Osteoblast (primary cell): ENCODE data around the gene SPTLC2. TPM values are rescaled to one million over a fixed set of nuclear protein-coding genes. Genes with fewer than 3 reads are reported as not detected.
"Not testable (repeated sequence)": the region's sequence is repeated elsewhere in the genome, so short reads cannot be mapped to it uniquely, and the experiment has no call there.

Experiments used
- DNase-seq: peaks from one replicate; pipeline ENCODE4 v3.0.0; 2011; ENCODE audit warnings: low spot score, mixed read lengths; ENCODE audit not compliant: insufficient read length; ENCODE audit errors: missing footprints
- H2AFZ ChIP-seq: 2 replicates; pipeline ENCODE4 v1.6.0; 2011; ENCODE audit warnings: mild to moderate bottlenecking, low read length
- H3K27ac ChIP-seq: 2 replicates; pipeline ENCODE4 v1.5.1; 2011; ENCODE audit warnings: mild to moderate bottlenecking, low read depth, low read length, moderate library complexity
- H3K27me3 ChIP-seq: 2 replicates; pipeline ENCODE4 v1.6.0; 2012; ENCODE audit warnings: mild to moderate bottlenecking, control low read depth, inconsistent platforms, low read length, moderate library complexity; ENCODE audit not compliant: insufficient read depth
- H3K36me3 ChIP-seq: 2 replicates; pipeline ENCODE4 v1.5.1; 2011; ENCODE audit warnings: mild to moderate bottlenecking, low read length, control low read depth, moderate library complexity; ENCODE audit not compliant: insufficient read depth
- H3K4me1 ChIP-seq: 2 replicates; pipeline ENCODE4 v1.5.1; 2011; ENCODE audit warnings: mild to moderate bottlenecking, low read length, control low read depth, moderate library complexity; ENCODE audit not compliant: insufficient read depth
- H3K4me2 ChIP-seq: 2 replicates; pipeline ENCODE4 v1.6.0; 2011; ENCODE audit warnings: mild to moderate bottlenecking, low read length; ENCODE audit not compliant: insufficient read depth
- H3K4me3 ChIP-seq: fragments of 200-600 bp; sonication (generic); 3 replicates; pipeline ENCODE4 v1.5.1; 2012; ENCODE audit warnings: mild to moderate bottlenecking, low read length, inconsistent platforms; ENCODE audit not compliant: insufficient read depth
- H3K79me2 ChIP-seq: 2 replicates; pipeline ENCODE4 v1.6.0; 2012; ENCODE audit warnings: mild to moderate bottlenecking, low read length, control low read depth, inconsistent platforms; ENCODE audit not compliant: insufficient read depth
- H3K9me3 ChIP-seq: 2 replicates; pipeline ENCODE4 v1.5.1; 2011; ENCODE audit warnings: low read depth, low read length, control low read depth
- H4K20me1 ChIP-seq: 2 replicates; pipeline ENCODE4 v1.6.0; 2012; ENCODE audit warnings: mild to moderate bottlenecking, low read length, control low read depth; ENCODE audit not compliant: insufficient read depth
- total RNA-seq: library from RNA; depleted of rRNA; stranded (reverse); fragments of >200 nt; gene quantifications from 2 replicates; pipeline ENCODE4 v1.2.3, GENCODE V29; 2012
- TF ChIP-seq, protein P1 (sequence below): IDR thresholded peaks from 2 replicates; pipeline ENCODE4 v1.5.1; 2011; ENCODE audit warnings: mild to moderate bottlenecking, low read depth, low read length, moderate library complexity; ENCODE audit errors: extremely low read depth

SPTLC2 gene
- total RNA-seq, 1 donor = 59.0 TPM

GRCh38 chr14:77598366-77599070 is 17.9 kb downstream of the SPTLC2 start:
- Histone ChIP-seq H3K4me1 (peaks cover 44% of the 10 kb centered on the region), H3K9me3 (no peaks in the 10 kb centered on the region), H4K20me1 (no peaks in the 10 kb centered on the region), H2AFZ (no peak overlapping the region), H3K4me2 (peak overlapping the region; percentile 38), H3K79me2 (peaks cover 93% of the 10 kb centered on the region), H3K36me3 (peaks cover 22% of the 10 kb centered on the region), H3K27ac (peak overlapping the region; percentile 21), H3K4me3 (no peak overlapping the region), H3K27me3 (no peaks in the 10 kb centered on the region)
- TF ChIP-seq, protein P1, sequence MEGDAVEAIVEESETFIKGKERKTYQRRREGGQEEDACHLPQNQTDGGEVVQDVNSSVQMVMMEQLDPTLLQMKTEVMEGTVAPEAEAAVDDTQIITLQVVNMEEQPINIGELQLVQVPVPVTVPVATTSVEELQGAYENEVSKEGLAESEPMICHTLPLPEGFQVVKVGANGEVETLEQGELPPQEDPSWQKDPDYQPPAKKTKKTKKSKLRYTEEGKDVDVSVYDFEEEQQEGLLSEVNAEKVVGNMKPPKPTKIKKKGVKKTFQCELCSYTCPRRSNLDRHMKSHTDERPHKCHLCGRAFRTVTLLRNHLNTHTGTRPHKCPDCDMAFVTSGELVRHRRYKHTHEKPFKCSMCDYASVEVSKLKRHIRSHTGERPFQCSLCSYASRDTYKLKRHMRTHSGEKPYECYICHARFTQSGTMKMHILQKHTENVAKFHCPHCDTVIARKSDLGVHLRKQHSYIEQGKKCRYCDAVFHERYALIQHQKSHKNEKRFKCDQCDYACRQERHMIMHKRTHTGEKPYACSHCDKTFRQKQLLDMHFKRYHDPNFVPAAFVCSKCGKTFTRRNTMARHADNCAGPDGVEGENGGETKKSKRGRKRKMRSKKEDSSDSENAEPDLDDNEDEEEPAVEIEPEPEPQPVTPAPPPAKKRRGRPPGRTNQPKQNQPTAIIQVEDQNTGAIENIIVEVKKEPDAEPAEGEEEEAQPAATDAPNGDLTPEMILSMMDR = no peak
- DNase-seq = no peak

DNA sequence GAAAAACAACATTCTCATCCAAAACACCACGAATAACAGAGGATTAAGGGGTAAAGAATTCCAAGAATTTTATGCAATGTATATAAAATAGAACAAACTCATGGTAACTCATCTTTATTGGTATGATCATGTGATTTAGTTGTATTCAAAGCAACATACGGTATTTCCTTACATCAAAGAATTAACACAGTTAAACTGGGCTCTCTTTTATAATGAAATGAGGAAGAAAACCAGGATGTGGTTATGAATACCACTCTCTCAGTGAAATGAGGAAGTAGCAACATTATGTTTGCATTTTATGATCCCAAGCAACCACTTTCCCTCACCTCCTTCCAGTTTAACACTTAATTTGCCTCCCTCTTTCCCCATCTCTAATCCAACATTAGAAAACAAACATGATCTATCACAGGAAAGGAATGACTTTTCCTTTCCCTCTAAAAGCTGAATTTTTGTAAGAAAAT is 22.9 kb downstream of the SPTLC2 start:
- no peak for DNase-seq

GRCh38 chr14:77590845-77591485 is 25.5 kb downstream of the SPTLC2 start:
- H4K20me1 ChIP-seq = no peaks in the 10 kb centered on the region
- no peak overlapping the region for H3K4me2 ChIP-seq
- peaks cover 17% of the 10 kb centered on the region for H3K4me1 ChIP-seq
- no peak for DNase-seq
- H3K4me3 ChIP-seq = no peak overlapping the region
- no peak overlapping the region for H3K27ac ChIP-seq
- H3K36me3 ChIP-seq = peaks cover 20% of the 10 kb centered on the region
- TF ChIP-seq, protein P1 = no peak
- no peak overlapping the region for H2AFZ ChIP-seq
- peaks cover 93% of the 10 kb centered on the region for H3K79me2 ChIP-seq
- no peaks in the 10 kb centered on the region for H3K9me3 ChIP-seq
- no peaks in the 10 kb centered on the region for H3K27me3 ChIP-seq

More for the DNA sequence above, 22.9 kb downstream of the SPTLC2 start:
- peaks cover 28% of the 10 kb centered on the region for H3K36me3 ChIP-seq
- H3K4me3 ChIP-seq = no peak overlapping the region
- no peaks in the 10 kb centered on the region for H4K20me1 ChIP-seq
- no peaks in the 10 kb centered on the region for H3K9me3 ChIP-seq
- H3K27me3 ChIP-seq = no peaks in the 10 kb centered on the region
- H3K4me1 ChIP-seq = peaks cover 17% of the 10 kb centered on the region
- H2AFZ ChIP-seq = peak overlapping the region; percentile 31
- TF ChIP-seq, protein P1 = no peak
- peak overlapping the region; percentile 67 for H3K27ac ChIP-seq
- peak overlapping the region; percentile 19 for H3K4me2 ChIP-seq
- H3K79me2 ChIP-seq = peaks cover 92% of the 10 kb centered on the region

- H3K79me2 ChIP-seq = peaks cover 93% of the 10 kb centered on the region
- H2AFZ ChIP-seq = no peak overlapping the region
- H3K36me3 ChIP-seq = peaks cover 5% of the 10 kb centered on the region
- peaks cover 15% of the 10 kb centered on the region for H3K4me1 ChIP-seq
- H3K27me3 ChIP-seq = no peaks in the 10 kb centered on the region
- H3K4me2 ChIP-seq = no peak overlapping the region
- H3K4me3 ChIP-seq = no peak overlapping the region
- no peak for DNase-seq
- H4K20me1 ChIP-seq = peaks cover 8% of the 10 kb centered on the region
- no peaks in the 10 kb centered on the region for H3K9me3 ChIP-seq
- H3K27ac ChIP-seq = no peak overlapping the region
- TF ChIP-seq, protein P1 = no peak
Observed at GRCh38 chr14:77589099-77589498, 27.3 kb downstream of the SPTLC2 start.

DNA sequence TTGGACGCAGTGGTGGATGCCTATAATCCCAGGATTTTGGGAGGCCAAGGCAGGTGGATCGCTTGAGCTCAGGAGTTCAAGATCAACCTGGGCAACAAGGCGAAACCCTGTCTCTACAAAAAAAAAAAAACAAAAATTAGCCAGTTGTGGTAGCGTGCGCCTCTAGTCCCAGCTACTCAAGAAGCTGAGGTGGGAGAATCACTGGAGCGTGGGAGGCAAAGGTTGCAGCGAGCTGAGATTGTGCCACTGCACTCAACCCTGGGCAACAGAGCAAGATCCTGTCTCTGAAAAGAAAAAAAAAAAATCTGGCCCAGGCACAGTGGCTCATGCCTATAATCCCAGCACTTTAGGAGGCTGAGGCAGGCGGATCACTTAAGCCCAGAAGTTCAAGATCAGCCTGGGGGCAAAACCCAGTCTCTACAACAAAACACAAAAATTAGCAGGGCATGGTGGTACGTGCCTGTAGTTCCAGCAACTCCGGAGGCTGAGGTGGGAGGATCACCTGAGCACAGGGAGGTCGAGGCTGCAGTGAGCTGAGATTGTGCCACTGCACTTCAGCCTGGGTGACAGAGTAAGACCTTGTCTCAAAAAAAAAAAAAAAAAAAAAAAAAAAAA is 27.9 kb downstream of the SPTLC2 start:
- DNase-seq, H3K4me3 ChIP-seq, H4K20me1 ChIP-seq, H3K9me3 ChIP-seq, H3K4me2 ChIP-seq, H3K27ac ChIP-seq, H3K4me1 ChIP-seq, H3K27me3 ChIP-seq, H3K36me3 ChIP-seq, H2AFZ ChIP-seq: not testable (repeated sequence)
- H3K79me2 ChIP-seq = peaks cover 95% of the 10 kb centered on the region
